HG03175 (cell line): Measurements from ENCODE around the gene STK40.

Experiments used
- ATAC-seq: cut with Tn5 transposase; IDR thresholded peaks from one replicate; pipeline ENCODE4 v1.9.1; 2021; ENCODE audit warnings: mild to moderate bottlenecking, moderate library complexity; ENCODE audit not compliant: unreplicated experiment

The STK40 gene

DNA sequence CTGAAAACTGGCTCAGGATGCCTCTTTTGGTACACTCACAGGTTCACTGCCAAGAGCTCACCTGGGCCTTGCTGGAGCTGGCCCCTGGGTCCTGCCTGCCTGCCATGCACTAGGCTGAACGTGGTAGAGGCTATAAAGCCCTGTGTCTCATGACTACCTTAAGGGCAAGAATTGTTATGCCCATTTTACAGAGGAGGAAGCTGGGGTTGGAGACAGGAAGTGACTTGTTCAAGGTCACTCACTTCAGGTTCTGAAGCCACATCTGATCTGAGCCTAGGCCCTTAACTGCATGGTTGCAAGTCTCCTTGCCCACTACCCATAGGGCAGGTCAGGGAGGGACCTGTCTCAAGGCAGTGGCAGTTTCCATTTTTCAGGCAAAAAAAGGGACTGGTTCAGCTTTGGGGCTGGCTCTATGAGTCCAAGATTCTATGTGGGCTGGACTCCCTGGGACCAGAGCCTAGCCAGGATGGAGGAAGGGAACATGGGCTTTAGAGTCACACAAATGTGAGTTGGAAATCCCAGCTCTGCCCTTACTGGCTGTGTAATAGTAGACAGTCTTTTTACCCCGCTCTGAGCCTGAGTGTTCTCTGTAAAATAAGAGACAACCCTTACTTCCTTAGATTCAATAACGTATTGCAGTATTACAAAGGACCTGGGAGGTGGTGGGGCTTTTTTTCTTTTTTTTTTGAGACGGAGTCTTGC is 7.8 kb downstream of the STK40 start:
- ATAC-seq: no peak

- no peak for ATAC-seq
Measured at GRCh38 chr1:36372617-36373016, 13.1 kb downstream of the STK40 start.

DNA sequence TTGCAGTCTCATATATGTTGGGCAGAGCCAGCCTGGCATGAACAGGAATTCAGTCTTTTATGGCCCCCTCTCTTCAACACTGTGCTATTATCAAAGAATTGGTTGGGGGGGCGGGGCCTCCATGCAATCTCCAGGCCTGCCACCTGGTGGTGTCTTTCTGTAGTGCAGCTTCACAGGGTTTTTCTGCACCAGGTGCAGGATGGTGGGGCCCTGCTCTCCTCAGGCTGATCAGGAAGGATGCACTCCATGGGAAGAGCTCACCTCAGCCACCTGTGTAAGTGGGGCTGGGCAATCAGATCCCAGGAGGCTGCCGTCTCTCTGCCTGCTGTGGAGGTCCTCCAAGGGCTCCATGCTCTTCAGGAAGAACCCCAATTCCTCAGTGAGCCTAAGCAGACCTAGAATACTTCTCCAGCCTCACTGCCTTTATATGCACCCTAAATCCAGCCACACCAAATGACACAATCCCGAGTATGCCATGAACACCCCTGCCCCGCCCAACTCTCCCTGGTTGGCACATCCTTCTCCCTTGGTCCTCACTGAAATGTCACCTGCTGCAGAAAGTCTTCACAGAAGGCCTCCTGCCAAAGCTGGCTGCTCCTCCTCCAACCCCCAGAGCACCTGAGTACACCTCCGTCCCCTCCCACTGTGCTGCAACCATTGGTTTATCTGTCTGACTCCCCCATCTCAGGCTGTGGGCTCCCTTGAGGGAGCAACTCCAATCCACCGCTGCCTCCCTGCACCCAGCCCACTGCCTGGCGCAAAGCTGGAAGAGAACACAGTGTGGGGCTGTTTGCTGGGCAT is 16.5 kb downstream of the STK40 start:
- ATAC-seq: peak; percentile 47

DNA sequence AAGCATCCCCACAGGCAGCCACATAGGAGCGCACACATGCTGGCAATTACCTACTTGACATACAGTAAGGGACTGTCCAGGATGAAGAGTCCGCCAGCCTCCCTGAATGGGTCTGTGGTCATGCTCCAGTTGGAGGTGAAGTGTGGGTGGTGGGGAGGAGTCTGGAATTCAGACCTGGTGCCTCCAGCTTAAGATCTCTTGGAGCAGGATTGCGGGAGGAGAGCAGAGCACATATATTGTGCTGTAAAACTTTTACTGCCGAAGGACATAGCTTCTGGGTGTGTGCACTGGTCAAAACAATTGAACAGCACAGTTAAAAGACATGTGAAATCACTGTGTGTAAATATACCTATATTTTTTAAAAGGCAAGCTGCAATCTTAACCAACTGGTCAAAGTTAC is 17.9 kb downstream of the STK40 start:
- no peak for ATAC-seq

DNA sequence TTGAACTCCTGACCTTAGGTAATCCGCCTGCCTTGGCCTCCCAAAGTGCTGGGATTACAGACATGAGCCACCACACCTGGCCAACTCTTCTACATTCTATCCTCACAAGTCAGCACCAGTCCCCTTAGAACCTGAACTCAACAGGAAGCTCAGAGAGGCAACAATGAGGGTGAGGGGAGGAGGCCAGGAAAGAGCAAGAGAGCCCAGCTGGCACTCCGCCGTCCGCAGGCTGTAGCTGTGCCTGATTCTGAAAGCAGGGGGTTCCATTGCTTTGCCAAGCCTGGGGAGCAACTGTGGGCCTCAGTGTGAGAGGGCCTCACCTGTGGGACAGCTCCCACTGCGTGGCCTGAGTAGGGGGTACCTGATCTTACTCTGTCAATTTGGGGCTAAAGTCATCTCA is 18.7 kb downstream of the STK40 start:
- ATAC-seq: no peak

GRCh38 chr1:36366091-36366661 is 19.5 kb downstream of the STK40 start:
- no peak for ATAC-seq

GRCh38 chr1:36365381-36365780 is 20.3 kb downstream of the STK40 start:
- ATAC-seq: no peak

DNA sequence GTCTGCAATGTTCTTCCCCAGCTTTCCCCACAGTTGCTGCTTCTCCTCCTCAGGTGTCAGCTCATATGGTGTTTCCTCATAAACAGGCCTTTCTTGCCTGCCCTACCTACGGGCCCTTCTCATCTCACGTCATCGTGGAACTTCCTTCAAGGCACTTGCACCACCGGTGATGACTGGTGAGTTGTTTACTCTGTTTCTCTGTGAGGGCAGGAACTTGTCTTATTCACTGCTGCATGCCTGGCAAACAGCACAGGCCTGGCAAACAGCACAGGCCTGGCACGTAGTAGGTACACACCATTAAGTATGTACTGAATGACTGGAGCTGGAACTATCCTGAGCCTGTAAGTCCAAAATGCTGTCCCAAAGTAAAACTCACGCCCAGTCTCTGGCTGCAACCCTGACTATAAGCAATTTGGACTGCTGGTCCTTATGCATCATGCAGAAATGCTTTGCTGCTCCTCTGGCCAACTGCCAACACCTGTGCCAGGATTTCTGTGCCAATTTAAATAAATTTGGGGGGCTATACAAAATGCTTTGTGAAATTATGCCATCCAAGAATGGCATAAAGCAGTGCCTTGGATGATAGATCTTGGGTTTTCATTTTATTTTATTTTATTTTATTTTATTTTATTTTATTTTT is 25.7 kb downstream of the STK40 start:
- no peak for ATAC-seq

- ATAC-seq: no peak
Measured at GRCh38 chr1:36359383-36359782, 26.3 kb downstream of the STK40 start.

GRCh38 chr1:36358514-36359084 is 27.1 kb downstream of the STK40 start:
- ATAC-seq: no peak

DNA sequence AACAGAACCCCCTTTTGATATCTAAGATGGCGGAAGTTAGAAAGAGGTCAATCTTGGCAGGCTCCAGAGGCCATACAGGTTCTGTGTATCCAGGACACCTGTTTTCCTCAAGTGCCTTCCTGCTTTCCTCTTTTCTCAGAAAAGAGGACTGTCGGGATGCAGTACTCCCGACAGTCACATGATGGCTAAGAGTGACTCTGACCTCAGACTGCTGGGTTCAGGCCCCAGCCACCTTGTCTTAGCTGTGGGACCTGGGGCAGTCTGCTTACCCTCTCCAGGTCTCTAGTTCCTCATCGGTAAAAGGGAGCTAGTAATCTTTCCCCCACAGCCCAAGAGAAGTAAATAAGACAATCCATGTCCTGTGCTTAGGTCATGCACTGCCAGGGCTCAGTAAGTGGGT is 29.9 kb downstream of the STK40 start:
- ATAC-seq: no peak

DNA sequence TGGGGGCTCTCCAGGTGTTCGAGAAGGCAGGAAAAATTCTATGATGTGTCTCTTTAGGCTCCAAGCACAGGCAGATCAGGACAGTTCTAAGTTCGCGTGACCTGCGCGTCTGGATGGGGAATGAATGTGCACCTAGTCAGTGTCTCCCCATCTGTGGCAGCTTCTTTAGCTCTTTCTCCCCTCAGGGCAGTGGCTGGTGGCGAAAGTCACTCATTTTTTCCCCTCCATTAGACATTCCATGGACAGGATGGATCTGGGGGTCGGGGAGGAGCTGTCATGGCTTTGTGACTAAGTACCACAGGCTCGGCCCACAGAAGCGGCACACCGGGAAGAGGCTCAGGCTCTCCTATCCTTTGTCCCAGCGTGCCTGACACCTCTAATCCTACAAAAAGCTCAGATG is 31.2 kb downstream of the STK40 start:
- no peak for ATAC-seq

DNA sequence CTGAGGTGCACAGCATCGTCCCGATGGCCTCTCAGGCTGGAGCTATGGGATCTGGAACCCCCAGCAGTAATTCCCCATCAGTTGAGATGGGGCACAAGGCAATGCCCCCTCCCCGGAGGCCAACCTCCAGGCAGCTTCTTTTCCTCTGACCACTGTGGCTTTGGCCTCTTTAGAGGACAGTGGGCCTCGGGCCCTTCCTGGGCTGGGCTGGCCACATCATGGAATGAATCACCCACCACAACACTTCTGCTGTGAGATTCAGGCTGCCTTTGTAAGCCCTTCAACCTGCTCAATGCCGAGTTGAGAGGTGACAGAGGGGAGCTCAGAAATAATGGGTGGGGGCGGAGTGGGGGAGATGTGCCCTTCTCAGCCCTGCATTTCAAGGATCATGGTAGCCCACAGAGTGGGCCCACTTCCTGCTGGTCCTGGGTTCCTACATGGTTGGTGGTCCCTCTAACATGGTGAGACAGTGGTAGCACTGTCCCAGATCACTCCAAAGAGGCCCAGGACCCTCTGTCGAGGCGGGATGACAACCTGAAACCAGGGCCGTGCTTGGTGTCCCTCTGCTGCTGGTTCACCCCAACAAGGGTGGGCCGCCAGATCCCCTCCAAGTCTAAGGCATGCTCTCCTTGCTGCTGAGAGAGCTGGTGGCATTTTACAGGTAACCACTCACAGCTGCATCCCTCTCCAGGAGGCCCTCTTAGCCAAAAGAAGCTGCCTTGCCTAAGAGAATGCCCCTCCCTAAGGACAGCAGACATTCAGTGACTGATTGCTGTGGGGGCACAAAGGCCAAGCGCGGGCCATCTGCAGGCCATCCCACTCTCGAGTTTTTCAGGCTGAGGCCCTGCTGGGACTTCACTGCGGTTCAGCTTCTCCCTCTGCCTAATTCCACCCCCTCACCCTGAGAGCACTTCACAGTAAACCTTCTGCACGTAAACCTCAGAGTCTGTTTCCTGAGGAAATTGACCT is 32.5 kb downstream of the STK40 start:
- ATAC-seq: no peak

- ATAC-seq: no peak
Measured at GRCh38 chr1:36352125-36352909, 33.4 kb downstream of the STK40 start.

DNA sequence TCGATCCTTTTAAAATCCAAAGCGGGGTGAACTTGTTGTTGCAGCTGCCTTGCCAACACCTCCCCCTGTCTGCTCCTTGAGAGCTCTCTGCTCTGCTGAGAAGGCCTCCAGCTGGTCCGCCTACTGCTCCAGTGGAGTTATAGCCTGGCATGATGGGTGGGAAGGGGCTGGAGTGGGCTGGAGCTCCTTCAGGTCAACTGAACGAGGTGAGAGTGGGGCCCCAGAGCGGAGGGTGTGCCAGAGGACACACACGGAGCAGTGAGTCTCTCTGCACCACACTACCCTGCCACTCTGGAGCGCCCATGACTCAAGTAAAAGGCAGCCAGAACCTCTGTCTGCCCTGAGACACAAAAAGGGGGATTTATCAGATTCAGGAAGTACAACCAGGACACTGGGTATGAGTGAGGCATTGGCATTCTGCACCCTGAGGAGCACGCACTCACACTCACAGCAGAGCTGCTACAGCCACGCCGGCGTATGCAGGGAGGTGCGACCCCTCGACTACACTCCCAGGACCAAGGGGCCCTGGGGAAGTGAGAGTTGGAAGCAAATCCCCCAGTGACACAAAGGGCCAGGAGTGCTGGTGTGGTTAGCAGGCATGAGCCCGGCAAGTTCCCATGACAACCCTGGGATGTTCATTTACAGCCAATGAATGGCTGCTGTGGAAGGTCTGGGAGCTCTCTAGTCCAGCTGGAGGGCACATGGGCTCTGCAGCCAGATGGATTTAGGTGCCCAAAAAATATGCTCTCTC is 34.3 kb downstream of the STK40 start:
- ATAC-seq: no peak

DNA sequence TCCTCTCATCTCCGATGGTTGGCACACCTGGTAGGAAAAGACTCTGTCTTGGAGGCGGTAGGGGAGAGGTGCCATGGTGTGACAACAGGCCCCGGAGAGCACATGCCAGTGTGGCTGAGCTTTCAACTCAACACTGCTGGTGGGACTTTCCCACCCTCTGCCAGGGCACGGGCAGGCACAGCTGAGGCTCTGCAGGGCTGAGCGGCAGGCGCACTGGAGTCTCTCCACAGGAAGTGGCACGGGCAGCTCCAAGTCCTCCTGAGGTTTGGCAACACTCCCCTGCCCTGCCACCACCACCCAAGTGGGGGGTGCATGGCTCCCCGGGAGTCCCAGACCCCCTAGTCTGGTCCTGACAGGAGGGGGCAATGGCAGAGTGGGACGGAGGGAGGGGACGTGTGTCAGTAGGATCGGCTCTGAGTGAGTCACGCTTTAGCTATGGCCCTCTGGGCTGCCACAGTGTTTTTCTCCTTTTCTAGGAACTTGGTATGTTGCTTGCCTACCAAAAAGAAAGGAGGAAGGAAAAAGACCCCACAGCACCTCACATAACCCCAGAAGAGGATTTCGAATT is 35.0 kb downstream of the STK40 start:
- no peak for ATAC-seq

GRCh38 chr1:36349839-36350238 is 35.9 kb downstream of the STK40 start:
- ATAC-seq: no peak

- peak; percentile 67 for ATAC-seq
Measured at GRCh38 chr1:36349241-36349671, 36.5 kb downstream of the STK40 start.
